HG03135 (cell line): ENCODE results near the gene SUGCT.
"Not testable (repeated sequence)": the region's sequence is repeated elsewhere in the genome, so short reads cannot be mapped to it uniquely, and the experiment has no call there.

ENCODE experiments used
- ATAC-seq: cut with Tn5 transposase; IDR thresholded peaks from one replicate; pipeline ENCODE4 v1.9.1; 2021; ENCODE audit warnings: mild to moderate bottlenecking, moderate library complexity; ENCODE audit not compliant: unreplicated experiment

SUGCT gene

DNA sequence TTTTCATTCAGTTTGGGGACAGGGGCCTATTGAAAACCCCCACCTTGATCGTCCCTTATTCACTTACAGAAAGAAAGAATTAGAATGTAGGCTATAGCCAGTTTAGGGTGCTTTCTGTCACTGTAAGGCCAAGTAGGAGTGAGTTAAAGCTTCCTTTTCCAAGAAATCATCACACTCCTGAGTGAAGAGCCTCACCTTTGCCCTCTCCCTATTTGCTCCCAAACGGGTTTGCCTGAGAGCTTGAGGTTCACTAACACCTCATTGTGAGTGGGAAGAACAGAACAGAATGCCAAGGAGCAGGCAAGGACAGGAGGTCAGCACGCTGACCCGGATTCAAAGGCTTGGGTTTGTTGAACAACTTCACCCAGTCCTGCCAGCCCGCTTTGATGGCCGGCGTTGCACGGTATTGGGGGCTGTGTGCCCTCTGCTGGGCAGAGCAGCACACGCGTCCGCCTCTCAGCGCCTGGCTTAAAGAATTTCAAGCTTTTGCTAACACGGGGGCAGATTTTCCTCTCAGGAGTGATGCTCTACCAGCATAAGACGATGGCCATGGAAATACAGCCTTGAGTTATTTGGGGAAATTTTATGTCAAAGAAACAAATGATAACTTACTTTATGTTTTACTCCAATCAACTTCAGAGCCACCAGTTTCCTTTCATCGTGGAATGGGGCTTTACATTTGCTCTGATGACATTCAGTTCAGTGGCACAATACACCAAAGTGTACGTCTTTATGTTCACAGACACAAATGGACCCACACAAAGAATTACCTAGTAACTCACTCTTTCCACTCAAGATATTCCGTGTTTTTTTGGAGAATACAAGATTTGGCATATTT is 470.0 kb downstream of the SUGCT start:
- ATAC-seq, result peak; percentile 63

DNA sequence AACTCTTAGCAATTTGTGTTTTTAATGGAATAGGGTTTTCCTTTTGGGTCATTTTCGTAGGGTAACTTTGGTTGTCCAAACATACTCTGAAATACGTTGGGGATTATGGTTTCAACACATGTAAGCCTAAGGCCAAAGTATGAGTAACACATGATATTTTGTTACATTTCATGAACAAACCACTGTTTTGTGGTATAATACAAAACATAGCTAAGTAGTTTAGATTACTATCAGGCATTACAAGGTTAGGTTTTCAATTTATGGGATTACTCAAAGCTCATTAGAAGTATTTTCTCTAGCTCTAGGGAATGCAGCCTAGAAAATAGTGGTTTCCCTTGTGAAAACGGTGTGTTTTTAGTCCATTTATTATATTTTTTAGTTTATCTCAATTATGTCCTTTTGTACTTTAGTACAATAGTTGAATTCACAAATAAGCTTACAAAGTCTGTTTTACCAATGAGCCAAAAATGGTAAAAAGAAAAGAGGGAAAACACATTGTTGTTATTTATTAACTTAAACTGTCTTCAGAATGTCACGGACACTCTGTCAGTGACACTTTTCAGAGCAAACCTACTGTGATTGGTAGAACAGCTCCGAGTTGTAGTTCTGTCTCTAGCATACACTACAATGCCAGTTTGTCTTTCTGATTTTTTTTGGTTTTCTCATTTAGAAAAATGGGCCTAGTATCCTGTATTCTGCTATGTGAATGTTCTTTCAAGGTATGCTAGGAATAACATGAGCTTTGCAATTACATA is 473.7 kb downstream of the SUGCT start:
- no peak for ATAC-seq

DNA sequence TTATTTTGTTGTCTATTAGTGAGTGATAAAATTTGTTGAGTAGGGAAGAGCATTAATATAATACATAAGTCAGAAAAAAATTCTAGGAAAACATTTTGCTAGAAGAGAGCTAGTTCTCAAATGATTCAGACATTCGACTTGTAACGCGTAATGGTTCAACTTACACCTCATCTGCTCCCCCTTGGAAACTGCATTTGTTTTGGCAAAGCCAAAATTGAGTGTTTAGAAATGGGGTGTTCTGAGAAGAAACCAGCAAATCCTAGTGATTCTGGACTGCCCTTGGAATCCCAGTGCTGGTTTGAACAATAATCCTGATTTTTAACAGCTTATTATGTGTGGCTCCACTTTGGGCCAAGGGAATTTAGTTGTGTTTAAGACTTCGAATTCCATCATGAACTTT is 475.7 kb downstream of the SUGCT start:
- ATAC-seq, result no peak

DNA sequence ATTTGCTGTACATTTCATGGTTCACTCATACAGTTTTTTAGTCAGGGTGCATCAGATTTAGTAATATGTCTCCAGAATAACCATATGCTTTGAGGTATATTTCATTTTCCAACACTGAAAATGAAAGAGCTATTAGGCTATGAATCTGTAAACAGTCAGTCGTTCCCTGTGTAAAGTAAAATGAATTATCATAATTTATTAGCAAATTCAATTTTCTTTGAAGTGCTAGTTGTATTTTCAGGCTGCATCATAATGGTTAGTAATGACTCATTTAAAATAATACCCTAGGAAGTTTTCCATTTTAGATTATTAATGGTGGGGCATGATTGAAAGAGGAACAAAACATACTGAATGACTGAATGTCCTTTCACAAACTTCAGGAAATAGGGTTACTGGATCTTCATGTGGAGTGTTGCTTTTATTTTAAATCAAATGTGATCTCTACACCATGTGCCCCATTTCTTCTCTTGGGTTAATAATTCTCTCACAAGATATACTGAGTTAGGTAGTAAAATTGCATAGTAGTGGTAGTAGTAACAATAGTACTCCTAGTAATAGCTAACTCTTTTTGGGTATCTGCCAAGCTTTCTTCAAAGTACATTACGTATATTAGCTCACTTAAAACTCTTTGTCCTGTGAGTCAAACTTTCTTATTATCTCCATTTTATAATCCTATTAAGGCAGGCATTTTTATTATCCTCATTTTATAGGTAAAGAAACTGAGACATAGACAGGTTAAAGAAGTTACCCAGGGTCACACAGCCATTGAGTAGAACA is 476.5 kb downstream of the SUGCT start:
- no peak for ATAC-seq

DNA sequence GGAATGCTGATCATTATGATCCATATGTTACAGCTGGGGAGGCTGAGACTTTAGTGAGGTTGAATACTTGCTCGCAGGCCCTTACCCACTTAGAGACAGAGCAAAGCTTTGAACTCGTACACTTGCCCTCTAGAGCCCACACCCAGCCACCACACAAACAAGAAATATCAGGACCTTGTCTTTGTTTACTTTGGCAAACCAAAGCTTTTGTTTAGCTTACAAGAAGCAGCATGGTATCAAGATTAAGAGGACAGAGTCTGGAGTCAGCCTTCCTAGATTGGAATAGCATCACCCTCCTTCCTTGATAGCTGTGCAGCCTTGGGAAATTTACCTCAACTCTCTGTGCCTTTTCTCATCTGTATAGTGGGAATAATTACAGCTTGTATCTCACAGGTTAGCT is 477.5 kb downstream of the SUGCT start:
- no peak for ATAC-seq

DNA sequence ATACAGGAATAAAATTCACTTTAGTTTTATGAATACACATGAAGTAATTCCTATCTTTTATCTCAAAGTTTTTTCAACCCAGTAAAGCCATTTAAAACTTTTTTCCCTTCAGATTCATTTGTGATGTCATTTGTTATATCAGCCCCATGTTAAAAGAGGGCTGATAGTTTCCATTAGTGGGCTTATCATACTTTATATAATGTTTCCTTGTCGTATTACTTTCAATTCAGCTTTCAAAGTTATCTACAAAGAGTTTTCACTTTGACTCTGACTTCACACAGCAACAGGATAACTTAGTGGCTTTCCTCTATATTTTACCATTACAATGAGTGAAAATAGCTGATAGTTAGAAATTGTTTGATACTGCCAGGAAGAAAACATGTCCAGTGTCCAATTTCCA is 484.8 kb downstream of the SUGCT start:
- no peak for ATAC-seq

DNA sequence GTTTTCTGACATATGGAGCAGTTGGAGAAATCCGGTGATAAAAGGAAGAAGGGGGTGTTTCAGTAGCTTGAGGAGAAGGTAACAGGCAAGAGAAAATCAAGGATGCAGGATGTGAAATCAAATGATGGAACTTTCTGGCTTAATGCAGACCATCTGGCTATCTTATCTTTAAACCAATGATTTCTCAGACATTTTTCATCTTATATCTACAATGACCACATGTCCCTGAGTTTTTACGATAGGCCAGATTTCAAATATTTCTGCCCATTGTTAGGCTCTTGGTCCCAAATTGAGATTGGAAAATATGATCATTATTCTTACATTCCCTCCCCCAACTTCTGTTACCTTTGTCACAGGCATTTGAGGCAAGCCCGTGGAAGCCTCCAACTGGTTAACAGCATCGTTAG is 486.8 kb downstream of the SUGCT start:
- ATAC-seq, result no peak

DNA sequence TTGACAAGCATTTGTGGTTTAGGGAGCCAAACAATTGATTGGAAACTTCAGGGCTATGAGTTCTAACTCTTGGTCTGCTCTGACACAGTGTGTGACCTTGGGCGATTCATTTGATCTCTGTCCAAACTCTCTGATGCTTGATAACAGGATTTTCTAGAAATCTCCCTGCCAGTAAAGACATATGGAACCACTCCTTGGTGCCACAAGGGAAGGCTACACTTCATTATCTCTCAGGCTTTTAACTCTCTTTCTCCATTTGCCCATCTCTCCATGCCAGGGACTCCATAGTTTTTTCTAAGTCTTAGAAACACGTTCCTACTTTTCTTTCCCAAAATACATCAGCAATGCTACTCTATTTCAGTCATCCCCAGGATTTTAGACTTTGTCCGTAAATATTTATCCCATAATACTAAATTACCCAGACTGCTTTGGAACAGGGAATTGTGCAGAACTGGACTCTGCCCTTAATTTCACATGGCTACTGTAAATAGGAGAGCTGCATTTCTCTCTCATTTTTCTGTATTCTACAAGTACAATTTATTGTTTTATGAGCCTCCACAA is 488.2 kb downstream of the SUGCT start:
- ATAC-seq, result no peak

DNA sequence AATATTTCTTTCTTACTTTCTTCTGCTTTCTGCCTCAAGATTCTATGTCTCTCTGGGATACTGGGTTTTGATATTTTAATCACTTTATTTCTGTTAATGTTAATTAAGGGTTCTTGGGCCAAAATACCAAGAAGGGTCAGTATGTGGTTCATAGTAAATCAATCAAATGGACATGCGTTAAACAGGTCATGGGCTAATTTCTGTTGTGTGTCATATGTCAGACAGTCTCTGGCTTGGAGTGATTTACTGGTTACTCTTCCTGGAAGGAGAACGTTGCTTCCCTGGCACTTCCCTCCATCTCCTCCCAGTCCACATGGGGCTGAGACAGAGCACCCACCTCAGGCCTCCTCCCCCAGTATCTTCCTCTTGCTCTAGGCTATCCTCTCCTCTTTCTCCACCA is 489.1 kb downstream of the SUGCT start:
- no peak for ATAC-seq

DNA sequence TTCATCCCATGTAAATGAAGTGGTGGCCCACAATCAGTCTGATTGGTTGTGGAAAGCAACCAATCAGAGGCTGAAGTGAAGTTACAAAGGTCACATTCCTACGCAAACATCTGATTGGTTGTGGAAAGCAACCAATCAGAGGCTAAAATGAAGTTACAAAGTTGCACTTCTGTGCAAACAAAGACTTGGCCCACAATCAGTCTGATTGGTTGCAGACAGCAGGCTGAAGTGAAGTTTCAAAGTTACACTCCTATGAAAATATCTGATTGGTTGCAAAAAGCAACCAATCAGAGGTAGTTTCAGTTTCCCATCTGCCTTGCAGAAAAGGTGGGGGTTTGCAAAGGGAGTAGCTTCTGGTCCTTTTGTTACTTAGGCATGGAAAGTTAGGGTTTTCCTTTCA is 492.6 kb downstream of the SUGCT start:
- not testable (repeated sequence) for ATAC-seq

DNA sequence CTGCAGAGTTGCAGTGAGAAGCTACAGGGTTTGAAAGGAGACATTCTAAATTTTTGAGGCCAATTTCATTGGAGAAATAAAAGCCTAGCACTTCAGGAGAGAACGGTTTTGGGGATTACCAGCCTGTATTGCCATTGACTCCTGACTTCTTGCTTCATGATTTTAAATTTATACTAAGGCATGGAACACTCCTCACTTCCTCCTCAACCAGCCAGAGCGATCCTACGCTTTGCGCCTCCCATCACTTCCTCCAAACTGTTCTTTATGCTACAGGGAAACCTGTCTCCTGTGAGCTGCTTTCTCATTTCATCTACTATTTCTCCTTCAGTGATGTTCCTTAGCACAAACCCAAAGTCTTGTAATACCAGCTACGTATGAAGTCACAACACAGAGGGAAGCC is 495.1 kb downstream of the SUGCT start:
- ATAC-seq, result no peak

DNA sequence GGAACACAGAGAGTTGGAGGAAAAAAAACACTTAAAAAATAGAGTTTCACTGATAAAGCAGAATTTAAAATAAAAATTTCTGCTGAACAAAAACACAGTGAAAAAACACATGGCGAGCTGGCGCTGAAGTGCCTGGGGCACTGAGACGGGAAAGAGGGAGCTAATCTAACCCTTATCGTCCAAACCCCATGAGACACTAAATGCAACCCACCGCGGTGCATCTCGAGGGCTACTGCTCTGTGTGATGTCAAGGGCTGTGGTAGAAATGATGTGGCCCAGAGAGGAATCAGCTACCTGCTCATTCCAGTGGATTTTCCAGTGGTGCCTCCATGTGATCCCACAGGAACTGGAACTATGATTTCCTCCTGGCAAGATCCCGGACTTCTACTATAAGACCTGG is 499.3 kb downstream of the SUGCT start:
- no peak for ATAC-seq

DNA sequence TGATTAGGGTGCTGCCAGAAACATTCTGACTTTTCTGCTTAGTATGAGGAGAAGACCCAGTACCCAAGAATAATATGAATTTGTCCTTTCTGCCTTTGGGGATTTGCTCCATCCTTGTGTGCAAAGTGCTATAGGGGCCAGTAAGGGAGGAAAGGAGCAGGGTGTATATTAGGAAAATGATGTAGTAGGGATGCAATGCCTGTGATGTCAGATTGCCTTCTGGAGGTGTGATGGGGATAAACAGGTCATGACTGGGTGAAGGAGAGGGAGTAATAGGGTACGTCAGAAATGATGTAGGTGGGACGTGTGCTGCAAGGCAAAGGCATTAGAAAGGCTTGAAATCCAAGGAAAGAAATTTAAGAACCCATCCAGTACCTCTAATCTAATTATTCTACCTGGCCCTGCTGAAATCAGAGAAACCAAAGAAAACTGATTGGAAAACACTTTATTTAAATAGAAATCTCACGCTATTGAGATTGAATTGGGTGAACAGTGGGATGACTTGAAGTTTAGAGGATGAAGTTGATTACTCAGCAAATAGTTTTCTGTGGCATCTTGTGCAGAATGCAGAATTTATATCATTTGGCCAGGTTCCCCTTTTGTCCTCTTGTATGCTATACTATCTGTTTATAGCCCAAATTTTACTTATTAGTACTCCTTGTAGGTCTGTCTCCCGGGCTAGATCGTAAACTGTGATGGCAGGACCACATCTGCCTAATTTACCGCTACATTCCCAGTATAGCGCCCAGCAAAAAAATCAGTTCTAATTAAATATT is 503.9 kb downstream of the SUGCT start:
- ATAC-seq, result no peak

DNA sequence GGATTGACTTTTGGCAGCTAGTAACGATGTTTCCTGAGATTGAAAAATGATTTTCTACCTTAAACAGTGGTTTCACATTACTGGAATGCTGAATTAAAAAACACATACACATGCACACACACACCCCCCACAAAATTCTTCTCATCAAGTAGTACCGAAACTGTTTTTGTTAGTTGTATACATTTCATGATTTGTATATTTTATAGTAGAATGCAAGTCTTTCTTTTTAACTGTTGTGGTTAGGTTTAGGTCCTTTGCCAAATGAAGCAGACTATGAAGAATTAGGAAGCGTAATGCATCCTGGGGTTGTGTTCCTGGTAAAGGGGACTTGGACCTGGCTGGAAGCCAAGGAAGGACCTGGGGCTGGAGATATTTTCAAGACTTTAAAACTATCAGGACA is 505.8 kb downstream of the SUGCT start:
- no peak for ATAC-seq

DNA sequence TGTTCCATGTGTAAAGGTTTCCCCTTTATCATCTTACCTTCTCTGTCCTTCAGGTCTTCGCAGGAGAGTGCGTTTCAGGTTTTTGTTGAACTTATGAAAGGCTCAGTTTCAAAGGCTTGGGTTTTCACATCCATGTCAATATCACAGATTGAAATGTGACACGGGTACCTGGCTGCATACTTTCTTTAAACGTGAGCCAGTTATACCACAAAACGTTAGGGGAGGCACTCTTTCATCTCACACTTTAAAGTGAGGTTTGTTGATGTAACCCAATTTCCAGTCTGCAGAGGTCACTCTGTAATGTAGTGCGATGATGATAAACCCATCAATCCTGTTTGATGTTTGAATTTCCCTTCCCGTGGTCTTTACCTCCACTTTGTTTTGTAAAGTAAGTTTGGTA is 506.9 kb downstream of the SUGCT start:
- no peak for ATAC-seq

DNA sequence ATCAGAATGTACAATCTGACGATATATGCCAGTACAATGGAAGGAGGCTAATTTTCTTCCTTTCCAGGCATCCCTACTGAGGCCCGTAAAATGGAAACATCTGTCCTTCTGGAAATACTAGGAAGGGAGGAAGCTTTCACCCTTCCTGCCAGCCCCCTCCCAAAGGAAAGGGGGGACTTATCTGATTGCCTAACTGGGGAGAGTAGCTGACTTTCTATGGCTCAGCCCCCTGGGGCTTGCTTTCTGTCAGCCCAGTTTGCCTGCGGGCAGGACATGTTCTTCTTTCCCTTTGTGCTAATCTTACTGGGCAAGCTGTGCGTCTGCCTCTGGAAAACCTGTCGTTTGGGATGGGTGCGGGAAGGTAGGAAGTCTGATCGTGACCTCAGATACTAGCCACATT is 508.9 kb downstream of the SUGCT start:
- no peak for ATAC-seq

DNA sequence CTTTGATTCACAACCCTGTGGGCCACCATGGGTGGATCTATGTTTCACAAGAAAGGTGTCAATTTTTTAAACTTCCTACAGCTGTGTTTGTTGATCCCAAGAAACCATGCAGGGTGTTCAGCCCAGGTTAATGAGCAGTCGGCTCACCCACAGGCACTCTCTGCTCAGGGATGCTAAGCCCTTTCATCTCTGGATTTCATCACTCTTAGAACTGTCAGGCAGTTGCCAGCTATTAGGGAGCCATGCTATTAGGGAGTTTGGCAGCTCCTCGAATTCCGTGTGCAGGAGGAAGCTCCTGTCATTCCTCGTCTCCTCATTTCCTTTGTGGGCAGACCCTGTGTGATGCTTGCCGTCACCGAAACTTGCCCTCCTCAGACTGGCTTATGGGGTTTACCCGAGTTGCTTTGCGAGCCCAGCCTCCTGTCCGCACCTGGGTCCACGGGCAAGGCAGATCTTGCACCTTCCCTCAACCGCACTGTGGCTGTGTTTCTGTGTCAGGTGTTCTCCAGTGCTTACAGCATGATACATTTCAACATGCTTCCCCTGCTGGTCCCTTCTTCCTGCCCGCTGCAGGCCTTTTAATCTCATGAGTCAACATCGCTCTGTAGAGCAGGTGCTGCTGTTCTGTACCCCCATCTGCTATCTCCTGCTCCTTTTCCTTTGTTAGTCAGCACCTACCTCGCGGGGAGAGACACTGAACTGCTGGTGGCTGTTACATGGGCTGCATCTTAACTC is 509.8 kb downstream of the SUGCT start:
- no peak for ATAC-seq

DNA sequence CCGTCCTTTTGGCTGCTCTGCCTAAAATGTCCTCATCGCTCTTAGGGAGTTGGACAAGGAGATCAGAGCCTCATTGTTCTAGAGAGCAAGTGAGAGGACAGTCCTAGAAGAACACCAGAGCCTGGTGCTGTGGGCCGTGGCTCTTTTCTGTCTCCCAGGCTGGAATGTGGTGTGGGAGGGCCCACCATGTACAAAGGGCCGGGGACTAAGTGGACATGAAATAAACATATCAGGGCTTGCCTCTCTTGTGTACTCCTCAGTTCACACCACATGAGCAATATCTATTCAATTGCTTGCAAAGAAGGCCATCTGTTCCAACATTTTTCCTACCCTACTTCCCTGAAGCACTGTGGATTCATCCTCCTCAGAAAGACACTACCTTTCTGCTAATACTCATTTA is 510.4 kb downstream of the SUGCT start:
- ATAC-seq, result no peak

DNA sequence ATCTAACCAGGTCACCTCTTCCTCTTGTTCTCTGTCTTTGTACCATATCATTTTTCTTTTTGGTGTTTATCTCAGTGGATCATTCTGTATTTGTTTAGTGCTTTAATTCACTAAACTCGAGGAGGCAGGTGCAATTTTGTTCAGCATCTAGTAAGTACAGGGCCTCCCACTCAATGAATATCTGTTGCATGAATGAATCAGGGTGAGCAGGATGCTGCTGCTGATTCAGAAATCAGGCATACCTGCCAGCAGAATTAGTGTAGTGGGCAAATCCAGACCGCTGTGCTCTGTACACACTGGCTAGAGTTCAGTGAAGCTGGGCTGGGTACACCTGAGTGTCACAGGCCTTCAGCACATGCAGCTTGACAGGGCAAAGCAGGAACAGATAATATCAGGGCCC is 511.9 kb downstream of the SUGCT start:
- ATAC-seq, result no peak

DNA sequence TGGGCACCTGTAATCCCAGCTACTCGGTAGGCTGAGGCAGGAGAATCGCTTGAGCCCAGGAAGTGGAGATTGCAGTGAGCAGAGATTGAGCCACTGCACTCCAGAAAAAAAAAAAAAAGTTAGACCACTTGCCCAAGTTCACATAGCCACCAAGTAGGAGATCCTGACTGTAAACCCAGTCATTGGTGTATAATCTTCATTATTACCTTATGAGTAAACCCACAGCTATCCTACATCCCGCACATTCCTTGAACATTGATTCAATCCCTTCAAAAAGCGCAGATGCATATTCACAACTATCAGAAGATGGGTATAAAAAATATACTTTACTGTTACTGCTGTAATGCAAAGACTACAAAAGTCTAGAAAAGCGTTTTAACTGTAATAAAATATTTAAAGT is 512.9 kb downstream of the SUGCT start:
- no peak for ATAC-seq
